Activated T-cell treated with anti-CD3 and anti-CD28 coated beads for 4 hours (primary cell): ENCODE measurements around the gene DPEP3.
A peak's percentile ranks its signal among the peaks of the same experiment; 100 is the strongest.

Experiments
- DNase-seq: peaks from one replicate; pipeline ENCODE4 v3.0.0-alpha.2; 2020

The DPEP3 gene

DNA sequence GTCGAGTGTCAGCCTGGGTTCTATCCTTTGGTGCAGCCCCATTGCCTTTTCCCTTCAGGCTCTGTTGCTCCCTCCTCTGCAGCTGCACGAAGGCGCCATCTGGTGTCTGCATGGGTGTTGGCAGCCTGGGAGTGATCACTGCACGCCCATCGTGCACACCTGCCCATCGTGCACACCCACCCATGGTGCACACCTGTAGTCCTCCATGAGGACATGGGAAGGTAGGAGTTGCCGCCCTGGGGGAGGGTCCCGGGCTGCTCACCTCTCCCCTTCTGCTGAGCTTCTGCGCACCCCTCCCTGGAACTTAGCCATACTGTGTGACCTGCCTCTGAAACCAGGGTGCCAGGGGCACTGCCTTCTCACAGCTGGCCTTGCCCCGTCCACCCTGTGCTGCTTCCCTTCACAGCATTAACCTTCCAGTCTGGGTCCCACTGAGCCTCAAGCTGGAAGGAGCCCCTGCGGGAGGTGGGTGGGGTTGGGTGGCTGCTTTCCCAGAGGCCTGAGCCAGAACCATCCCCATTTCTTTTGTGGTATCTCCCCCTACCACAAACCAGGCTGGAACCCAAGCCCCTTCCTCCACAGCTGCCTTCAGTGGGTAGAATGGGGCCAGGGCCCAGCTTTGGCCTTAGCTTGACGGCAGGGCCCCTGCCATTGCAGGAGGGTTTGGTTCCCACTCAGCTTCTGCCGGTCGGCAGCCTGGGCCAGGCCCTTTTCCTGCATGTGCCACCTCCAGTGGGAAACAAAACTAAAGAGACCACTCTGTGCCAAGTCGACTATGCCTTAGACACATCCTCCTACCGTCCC is 51.5 kb downstream of the DPEP3 start:
- DNase-seq: peak; percentile 69

DNA sequence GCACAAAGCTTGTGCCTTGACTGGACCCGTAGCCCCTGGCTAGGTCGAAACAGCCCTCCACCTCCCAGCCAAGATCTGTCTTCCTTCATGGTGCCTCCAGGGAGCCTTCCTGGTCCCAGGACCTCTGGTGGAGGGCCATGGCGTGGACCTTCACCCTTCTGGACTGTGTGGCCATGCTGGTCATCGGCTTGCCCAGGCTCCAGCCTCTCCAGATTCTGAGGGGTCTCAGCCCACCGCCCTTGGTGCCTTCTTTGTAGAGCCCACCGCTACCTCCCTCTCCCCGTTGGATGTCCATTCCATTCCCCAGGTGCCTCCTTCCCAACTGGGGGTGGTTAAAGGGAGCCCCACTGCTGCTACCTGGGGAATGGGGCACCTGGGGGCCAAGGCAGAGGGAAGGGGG is 52.2 kb downstream of the DPEP3 start:
- DNase-seq: no peak

DNA sequence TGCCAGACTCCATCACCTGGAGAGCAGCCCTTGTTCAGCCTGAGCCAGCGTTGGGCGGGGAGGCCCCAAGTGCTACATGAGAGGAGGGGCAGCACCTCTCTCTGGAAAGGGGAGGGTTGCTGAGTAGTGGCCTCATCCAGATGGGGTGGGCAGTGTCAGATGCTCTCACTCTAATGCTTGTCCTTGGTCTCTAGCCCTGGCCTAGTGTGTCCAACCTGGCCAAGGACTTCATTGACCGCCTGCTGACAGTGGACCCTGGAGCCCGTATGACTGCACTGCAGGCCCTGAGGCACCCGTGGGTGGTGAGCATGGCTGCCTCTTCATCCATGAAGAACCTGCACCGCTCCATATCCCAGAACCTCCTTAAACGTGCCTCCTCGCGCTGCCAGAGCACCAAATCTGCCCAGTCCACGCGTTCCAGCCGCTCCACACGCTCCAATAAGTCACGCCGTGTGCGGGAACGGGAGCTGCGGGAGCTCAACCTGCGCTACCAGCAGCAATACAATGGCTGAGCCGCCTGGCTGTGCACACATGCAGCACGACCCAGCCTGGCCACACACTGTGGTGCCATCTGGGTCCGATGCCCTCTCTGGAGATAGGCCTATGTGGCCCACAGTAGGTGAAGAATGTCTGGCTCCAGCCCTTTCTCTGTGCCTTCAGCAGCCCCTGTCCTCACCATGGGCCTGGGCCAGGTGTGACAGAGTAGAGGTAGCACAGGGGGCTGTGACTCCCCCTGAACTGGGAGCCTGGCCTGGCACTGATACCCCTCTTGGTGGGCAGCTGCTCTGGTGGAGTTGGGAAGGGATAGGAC is 53.0 kb downstream of the DPEP3 start:
- DNase-seq: no peak

DNA sequence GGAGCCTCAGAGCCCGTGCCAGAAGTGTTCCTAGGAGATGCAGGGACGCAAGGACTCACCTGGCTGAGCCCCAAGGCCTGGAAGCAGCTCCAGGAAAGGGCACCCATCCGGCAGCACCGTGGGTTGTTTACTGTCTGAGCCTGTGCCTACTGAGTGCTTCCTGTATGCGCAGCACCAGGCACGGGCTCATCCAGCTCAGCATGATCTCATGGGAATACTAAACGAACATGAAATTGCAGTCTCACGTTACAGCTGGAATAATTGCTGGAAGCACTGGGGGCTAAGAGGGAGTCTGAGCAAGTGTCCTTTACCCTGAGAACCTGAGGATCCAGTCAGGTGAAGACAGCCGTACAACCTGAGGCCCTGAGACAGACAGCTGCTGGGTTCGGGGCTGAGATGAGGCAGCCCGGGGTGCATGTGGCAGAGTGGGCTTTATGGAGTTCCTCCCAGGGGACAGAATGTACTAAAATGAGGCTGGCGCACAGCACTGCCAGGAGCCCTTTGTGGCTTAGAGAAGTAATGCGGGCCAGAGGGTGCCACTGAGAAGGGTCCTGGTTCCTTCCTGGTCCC is 54.0 kb downstream of the DPEP3 start:
- no peak for DNase-seq
